ENCODE measurements around the gene SRPK2. TPM values are rescaled to one million over a fixed set of nuclear protein-coding genes. Genes with fewer than 3 reads are reported as not detected.
"Not testable (repeated sequence)": the region's sequence is repeated elsewhere in the genome, so short reads cannot be mapped to it uniquely, and the experiment has no call there.

Gene SRPK2
- total RNA-seq, 1 experiment from 2014 or later = 50.5 TPM

DNA sequence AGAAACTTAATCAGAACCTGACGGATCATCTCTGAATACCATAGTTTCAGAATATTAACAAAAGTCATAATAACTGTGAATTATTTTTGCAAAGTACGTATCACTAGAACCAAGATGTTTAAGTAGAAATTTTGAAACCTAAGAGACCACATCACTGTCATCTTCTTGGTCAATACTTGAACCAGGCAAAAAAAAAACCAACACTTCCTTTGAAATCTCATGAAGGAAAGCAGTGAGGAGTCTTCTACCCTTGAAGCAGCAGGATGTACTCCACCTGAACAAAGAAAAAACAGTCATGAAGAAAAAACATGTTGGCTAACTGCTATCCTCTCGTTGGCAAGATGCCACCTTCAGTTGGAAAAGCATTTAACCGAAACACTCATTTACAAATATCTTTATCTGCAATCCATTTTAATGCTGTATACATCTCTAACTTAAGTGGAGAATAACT, 82.4 kb downstream of the SRPK2 start (continued):
- TF ChIP-seq ATF1 (CRISPR knock-in tag; IDR thresholded peaks at IDR 0.05) (no peak), ZBTB21 (CRISPR knock-in tag; IDR thresholded peaks at IDR 0.05; ENCODE audit: borderline replicate concordance) (no peak)

DNA sequence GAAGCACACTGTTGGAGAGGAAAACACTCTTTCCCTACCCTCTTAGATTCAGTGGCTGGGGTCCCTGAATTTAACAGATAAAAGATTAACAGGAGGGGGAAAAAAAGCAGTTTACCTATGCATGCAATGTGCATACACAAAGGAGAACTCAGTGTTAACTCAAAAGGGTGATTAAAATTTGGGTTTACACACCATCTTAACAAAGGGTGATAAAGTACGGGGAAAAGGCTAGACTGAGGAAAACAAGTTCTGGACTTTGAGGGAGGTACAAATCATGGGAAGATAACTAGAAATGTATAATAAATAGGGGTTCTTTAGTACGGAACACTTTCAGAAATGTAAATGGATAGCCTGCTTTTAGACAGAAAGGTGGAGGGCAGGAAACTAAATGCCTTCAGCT, 83.1 kb downstream of the SRPK2 start:
- H3K4me1 Mint-ChIP-seq = peaks cover 38% of the 10 kb centered on the region
- ATAC-seq (no peak), DNase-seq (ENCODE audit: low spot score) (no peak)
- H3K36me3 Mint-ChIP-seq = peaks cover 5% of the 10 kb centered on the region
- CTCF ChIA-PET = no interaction called here
- no peak overlapping the region for H3K27ac Mint-ChIP-seq
- H3K9me3 Mint-ChIP-seq = peaks cover 3% of the 10 kb centered on the region; the same call in 1 of the 2 replicates
- POLR2A ChIA-PET = no interaction called here
- H3K4me3 Mint-ChIP-seq = no peak overlapping the region
- no peak for TF ChIP-seq GABPB1 (CRISPR knock-in tag; IDR thresholded peaks at IDR 0.05)
- TF ChIP-seq, protein P1, sequence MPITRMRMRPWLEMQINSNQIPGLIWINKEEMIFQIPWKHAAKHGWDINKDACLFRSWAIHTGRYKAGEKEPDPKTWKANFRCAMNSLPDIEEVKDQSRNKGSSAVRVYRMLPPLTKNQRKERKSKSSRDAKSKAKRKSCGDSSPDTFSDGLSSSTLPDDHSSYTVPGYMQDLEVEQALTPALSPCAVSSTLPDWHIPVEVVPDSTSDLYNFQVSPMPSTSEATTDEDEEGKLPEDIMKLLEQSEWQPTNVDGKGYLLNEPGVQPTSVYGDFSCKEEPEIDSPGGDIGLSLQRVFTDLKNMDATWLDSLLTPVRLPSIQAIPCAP (CRISPR knock-in tag; IDR thresholded peaks at IDR 0.05) = no peak
- TF ChIP-seq ZNF219 (CRISPR knock-in tag; IDR thresholded peaks at IDR 0.05; ENCODE audit: borderline replicate concordance) = no peak
- TF ChIP-seq, protein P2, sequence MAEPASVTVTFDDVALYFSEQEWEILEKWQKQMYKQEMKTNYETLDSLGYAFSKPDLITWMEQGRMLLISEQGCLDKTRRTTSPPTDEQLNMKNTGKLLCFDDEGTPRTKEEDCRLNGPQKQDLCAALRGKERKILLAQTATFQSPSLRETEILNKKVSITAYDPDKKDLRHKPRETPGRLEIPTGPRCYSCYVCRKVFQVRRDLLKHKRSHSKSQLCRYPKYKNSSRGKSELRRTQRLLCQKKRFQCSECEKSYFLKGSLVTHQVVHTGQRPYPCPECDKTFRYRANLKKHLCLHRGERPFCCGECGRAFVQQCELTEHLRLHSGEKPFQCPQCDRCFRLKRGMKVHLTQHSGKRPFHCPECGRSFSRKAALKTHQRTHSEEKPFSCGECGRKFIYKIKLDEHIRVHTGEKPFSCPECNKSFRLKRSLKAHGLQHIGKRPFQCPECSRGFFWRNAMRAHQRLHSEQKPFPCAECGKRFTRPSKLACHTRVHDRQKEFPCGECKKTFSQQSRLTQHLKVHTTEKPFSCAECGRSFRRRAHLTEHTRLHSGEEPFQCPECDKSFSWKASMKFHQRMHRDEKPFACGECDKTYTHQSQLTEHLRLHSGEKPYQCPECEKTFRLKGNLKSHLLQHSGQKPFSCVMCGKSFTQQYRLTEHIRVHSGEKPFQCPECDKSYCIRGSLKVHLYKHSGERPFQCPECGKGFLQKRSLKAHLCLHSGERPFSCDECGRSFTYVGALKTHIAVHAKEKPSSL (CRISPR knock-in tag; conservative IDR thresholded peaks at IDR 0.05) = no peak
- TF ChIP-seq ATF1 (CRISPR knock-in tag; IDR thresholded peaks at IDR 0.05) = no peak
- TF ChIP-seq NFE2L1 (CRISPR knock-in tag; IDR thresholded peaks at IDR 0.05) = no peak
- H3K27me3 Mint-ChIP-seq (ENCODE audit: low read depth) = no peaks in the 10 kb centered on the region

DNA sequence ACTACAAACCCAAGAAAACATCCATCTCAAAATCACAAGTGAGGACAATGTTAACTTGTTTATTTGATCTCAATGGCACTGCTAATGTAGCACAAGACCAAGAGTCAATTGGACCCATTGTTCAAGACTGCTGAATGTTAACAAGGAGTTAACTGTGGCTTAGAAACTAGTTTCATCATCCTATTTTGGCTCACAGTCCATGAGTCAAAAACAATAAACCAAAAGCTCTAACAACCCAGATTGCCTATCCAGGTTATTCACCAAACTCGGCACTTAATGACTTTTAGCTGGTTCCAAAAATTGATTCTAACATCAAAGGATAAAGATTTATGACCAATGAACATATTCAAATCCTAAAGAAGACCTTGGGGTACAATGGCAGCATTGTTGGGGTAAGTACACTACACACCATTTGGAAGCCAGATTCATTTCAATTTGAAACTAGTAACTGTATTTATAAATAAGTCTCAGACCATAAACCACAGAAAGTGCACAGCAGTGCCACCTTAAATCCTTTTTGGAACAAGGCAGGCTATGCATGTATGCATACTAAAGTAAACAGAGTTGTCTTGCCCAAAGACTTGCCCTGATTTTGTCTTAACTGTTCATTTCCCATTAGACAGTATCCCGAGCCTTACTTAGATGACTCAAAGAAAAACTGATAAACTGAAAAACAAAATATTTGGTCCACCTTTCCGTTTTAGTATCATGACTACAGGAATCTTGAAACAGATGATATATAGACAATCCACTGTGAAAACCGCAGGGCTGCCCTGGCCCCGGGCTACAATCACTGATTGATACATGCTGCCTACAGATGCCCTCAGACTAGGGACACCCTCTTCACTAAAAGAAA, 84.5 kb downstream of the SRPK2 start:
- DNase-seq (ENCODE audit: low spot score) (no peak), ATAC-seq (no peak; the same call in 1 of the 2 replicates)
- POLR2A ChIA-PET = interaction anchor here (0.6 kb wide), 1 partner anchor 266 kb away, joined by 3 read pairs; no protein-coding TSS in a partner anchor
- Mint-ChIP-seq H3K36me3 (peaks cover 5% of the 10 kb centered on the region), H3K9me3 (peaks cover 3% of the 10 kb centered on the region; the same call in 1 of the 2 replicates), H3K27me3 (ENCODE audit: low read depth) (no peaks in the 10 kb centered on the region), H3K4me1 (peaks cover 29% of the 10 kb centered on the region), H3K27ac (peak overlapping the region; percentile 48), H3K4me3 (no peak overlapping the region)
- CTCF ChIA-PET = no interaction called here
- TF ChIP-seq EMX1 (CRISPR knock-in tag; IDR thresholded peaks at IDR 0.05) (no peak), GABPB1 (CRISPR knock-in tag; IDR thresholded peaks at IDR 0.05) (peak; percentile 96)
- TF ChIP-seq, protein P3, sequence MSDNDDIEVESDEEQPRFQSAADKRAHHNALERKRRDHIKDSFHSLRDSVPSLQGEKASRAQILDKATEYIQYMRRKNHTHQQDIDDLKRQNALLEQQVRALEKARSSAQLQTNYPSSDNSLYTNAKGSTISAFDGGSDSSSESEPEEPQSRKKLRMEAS (CRISPR knock-in tag; IDR thresholded peaks at IDR 0.05) = no peak
- TF ChIP-seq, protein P4, sequence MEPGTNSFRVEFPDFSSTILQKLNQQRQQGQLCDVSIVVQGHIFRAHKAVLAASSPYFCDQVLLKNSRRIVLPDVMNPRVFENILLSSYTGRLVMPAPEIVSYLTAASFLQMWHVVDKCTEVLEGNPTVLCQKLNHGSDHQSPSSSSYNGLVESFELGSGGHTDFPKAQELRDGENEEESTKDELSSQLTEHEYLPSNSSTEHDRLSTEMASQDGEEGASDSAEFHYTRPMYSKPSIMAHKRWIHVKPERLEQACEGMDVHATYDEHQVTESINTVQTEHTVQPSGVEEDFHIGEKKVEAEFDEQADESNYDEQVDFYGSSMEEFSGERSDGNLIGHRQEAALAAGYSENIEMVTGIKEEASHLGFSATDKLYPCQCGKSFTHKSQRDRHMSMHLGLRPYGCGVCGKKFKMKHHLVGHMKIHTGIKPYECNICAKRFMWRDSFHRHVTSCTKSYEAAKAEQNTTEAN (CRISPR knock-in tag; IDR thresholded peaks at IDR 0.05) = no peak

DNA sequence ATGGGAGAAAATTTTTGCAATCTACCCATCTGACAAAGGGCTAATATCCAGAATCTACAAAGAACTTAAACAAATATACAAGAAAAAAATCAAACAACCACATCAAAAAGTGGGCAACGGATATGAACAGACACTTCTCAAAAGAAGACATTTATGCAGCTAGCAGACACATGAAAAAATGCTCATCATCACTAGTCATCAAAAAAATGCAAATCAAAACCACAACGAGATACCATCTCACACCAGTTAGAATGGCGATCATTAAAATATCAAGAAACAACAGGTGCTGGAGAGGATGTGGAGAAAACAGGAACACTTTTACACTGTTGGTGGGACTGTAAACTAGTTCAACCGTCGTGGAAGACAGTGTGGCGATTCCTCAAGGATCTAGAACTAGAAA, 88.1 kb downstream of the SRPK2 start:
- ATAC-seq; H3K4me3 Mint-ChIP-seq; H3K27ac Mint-ChIP-seq; H3K36me3 Mint-ChIP-seq; POLR2A ChIA-PET; H3K9me3 Mint-ChIP-seq; DNase-seq (ENCODE audit: low spot score); H3K27me3 Mint-ChIP-seq (ENCODE audit: low read depth): not testable (repeated sequence)
- H3K4me1 Mint-ChIP-seq = peaks cover 47% of the 10 kb centered on the region
- CTCF ChIA-PET = interaction anchor here (0.7 kb wide), 1 partner anchor 135 kb away, joined by 3 read pairs; no protein-coding TSS in a partner anchor

DNA sequence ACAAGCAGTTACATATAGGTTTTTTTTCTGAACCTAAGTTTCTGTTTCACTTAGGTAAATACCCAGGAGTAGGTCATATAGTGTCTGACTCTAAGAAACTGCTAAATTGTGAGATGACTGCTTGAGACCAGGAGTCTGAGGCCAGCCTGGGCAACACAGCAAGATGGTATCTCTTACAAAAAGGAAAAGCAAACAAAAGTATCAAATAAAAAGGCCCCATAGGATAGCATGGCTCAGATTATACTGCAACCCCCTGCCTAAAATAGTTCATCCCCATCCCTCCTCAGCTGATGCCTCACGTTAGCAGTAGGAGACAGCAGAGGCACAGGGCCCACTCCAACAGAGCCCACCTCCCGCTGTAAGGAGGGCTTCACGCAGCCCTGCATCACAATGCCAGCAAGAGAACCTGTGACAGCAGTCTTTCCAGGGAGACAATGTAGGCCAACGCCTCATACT, 90.3 kb downstream of the SRPK2 start:
- 0 out of 2 replicates have a peak, but pooled peaks cover 2% of the 10 kb centered on the region for H3K36me3 Mint-ChIP-seq
- ChIA-PET CTCF (interaction anchor here (0.5 to 0.6 kb wide), 2 partner anchors 104 to 233 kb away, joined by 3 read pairs; partner anchors contain the start of gene RINT1), POLR2A (interaction anchor here (0.6 kb wide), 1 partner anchor 1833 kb away, joined by 3 read pairs; no protein-coding TSS in a partner anchor)
- ATAC-seq (peak; percentile 89), DNase-seq (ENCODE audit: low spot score) (peak; percentile 23)
- peaks cover 38% of the 10 kb centered on the region for H3K4me1 Mint-ChIP-seq
- no peak overlapping the region for H3K4me3 Mint-ChIP-seq
- no peaks in the 10 kb centered on the region for H3K9me3 Mint-ChIP-seq
- H3K27ac Mint-ChIP-seq = peak overlapping the region; percentile 13
- H3K27me3 Mint-ChIP-seq (ENCODE audit: low read depth) = no peaks in the 10 kb centered on the region
- TF ChIP-seq NFYB (CRISPR knock-in tag; conservative IDR thresholded peaks at IDR 0.05; ENCODE audit: low read depth) = no peak
- TF ChIP-seq, protein P5, sequence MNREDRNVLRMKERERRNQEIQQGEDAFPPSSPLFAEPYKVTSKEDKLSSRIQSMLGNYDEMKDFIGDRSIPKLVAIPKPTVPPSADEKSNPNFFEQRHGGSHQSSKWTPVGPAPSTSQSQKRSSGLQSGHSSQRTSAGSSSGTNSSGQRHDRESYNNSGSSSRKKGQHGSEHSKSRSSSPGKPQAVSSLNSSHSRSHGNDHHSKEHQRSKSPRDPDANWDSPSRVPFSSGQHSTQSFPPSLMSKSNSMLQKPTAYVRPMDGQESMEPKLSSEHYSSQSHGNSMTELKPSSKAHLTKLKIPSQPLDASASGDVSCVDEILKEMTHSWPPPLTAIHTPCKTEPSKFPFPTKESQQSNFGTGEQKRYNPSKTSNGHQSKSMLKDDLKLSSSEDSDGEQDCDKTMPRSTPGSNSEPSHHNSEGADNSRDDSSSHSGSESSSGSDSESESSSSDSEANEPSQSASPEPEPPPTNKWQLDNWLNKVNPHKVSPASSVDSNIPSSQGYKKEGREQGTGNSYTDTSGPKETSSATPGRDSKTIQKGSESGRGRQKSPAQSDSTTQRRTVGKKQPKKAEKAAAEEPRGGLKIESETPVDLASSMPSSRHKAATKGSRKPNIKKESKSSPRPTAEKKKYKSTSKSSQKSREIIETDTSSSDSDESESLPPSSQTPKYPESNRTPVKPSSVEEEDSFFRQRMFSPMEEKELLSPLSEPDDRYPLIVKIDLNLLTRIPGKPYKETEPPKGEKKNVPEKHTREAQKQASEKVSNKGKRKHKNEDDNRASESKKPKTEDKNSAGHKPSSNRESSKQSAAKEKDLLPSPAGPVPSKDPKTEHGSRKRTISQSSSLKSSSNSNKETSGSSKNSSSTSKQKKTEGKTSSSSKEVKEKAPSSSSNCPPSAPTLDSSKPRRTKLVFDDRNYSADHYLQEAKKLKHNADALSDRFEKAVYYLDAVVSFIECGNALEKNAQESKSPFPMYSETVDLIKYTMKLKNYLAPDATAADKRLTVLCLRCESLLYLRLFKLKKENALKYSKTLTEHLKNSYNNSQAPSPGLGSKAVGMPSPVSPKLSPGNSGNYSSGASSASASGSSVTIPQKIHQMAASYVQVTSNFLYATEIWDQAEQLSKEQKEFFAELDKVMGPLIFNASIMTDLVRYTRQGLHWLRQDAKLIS (CRISPR knock-in tag; IDR thresholded peaks at IDR 0.05; ENCODE audit: borderline replicate concordance) = no peak
- TF ChIP-seq, protein P6, sequence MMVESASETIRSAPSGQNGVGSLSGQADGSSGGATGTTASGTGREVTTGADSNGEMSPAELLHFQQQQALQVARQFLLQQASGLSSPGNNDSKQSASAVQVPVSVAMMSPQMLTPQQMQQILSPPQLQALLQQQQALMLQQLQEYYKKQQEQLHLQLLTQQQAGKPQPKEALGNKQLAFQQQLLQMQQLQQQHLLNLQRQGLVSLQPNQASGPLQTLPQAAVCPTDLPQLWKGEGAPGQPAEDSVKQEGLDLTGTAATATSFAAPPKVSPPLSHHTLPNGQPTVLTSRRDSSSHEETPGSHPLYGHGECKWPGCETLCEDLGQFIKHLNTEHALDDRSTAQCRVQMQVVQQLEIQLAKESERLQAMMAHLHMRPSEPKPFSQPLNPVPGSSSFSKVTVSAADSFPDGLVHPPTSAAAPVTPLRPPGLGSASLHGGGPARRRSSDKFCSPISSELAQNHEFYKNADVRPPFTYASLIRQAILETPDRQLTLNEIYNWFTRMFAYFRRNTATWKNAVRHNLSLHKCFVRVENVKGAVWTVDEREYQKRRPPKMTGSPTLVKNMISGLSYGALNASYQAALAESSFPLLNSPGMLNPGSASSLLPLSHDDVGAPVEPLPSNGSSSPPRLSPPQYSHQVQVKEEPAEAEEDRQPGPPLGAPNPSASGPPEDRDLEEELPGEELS (CRISPR knock-in tag; IDR thresholded peaks at IDR 0.05) = no peak
- no peak for TF ChIP-seq NFE2L1 (CRISPR knock-in tag; IDR thresholded peaks at IDR 0.05)
- no peak for TF ChIP-seq JAZF1 (CRISPR knock-in tag; IDR thresholded peaks at IDR 0.05)
